Subcutaneous adipose tissue (tissue), 4 donors: ENCODE measurements around the gene GCNA. TPM values are rescaled to one million over a fixed set of nuclear protein-coding genes. Genes with fewer than 3 reads are reported as not detected.

ENCODE experiments used
- CTCF ChIP-seq: fragments of 450-650 bp; IDR thresholded peaks from one replicate; pipeline ENCODE4 v1.5.1; 2016; ENCODE audit warnings: low read depth, mild to moderate bottlenecking, control low read depth, antibody characterized with exemption, moderate library complexity
- total RNA-seq, 4 donors: library from RNA; depleted of rRNA; stranded (reverse); fragments of >200 nt; gene quantifications; one replicate each; pipeline ENCODE4 v1.1.0, GENCODE V29; 2016

The GCNA gene
- total RNA-seq, 4 donors from 2014 or later = 4.1 to 5.7 (median 5.1) TPM

- TF ChIP-seq CTCF = no peak
Observed at GRCh38 chrX:71636438-71637252, 58.4 kb downstream of the GCNA start.

DNA sequence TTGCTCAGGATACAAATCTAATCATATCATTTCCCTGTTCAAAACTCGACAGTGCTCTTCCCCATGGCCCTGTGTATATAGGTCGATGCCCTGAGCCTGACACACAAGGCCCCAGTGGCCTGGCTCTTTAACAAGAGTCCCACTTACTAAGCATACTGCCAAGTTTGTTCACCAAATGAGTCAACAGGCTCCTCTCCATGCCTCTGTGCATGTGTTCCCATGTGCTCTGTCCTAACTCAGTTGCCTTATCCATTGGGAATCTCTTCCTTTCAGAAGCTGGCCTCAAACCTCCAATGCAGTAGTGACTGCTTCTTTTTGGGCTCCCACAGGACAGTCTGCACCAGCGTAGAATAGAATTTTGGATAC is 59.0 kb downstream of the GCNA start:
- no peak for TF ChIP-seq CTCF

DNA sequence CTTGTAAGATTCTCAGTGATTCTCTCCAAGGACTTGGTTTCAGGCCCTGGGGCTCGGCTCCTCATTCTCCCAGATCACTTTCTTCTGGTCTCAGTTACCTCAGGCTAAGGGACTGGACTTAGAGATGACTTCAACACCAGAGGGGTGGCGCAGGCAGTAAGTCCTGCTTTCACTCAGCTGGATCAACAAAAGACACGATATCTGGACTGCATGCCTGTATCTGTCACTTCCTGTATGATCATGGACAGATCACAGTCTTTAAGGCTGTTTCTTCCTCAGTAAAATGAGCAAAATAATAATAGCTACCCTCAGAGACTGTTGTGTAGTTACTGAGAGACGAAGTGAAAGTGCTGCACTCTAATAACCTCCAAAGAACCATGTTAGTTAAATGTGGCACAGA is 59.6 kb downstream of the GCNA start:
- TF ChIP-seq CTCF = no peak

- TF ChIP-seq CTCF = no peak
Observed at GRCh38 chrX:71638409-71638808, 60.2 kb downstream of the GCNA start.

DNA sequence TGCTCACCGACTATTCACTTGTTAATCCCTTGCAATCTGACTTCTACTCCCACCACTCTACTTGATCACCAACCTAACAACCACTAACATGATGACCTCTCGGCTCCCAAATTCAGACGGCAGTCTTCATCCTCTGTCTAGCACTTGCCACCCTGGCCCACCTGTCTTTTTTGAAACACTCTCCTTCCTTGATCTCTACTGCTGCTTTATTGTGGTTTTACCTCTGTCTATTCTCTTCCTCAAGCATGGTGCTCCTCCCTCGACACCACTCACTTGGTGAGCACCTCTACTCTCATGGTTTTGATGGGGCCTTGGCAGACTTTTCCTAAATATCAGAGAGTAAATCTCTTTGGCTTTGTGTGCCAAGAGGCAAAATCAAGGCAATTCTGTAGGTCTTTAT is 61.8 kb downstream of the GCNA start:
- no peak for TF ChIP-seq CTCF

DNA sequence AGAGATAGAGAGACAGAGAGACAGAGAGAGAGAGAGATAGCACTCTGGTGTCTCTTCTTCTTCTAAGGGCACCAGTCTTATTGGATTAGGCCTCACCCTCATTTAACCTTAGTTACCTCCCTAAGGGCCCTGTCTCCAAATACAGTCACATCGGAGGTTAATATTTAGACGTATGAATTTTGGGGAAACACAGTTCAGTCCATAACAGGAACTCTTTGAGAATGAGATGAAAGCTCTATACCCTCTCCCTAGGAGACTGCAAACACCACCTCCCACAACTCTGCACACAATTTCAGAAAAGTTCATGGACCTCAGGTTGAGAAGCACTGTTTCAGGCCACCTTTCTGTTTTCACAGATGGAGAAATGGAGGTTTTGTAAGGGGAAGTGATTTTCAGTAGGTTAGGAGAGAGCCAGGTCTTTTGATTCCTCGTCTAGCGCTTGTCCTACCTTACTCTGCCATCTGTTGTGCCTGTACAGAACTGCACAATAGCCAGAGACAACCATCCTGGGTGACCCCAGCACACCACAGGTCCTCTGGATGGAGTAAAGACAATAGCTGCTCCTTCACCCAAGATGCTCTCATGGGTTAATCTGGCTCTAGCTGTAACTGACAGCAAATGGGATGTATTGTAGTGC is 72.2 kb downstream of the GCNA start:
- no peak for TF ChIP-seq CTCF

DNA sequence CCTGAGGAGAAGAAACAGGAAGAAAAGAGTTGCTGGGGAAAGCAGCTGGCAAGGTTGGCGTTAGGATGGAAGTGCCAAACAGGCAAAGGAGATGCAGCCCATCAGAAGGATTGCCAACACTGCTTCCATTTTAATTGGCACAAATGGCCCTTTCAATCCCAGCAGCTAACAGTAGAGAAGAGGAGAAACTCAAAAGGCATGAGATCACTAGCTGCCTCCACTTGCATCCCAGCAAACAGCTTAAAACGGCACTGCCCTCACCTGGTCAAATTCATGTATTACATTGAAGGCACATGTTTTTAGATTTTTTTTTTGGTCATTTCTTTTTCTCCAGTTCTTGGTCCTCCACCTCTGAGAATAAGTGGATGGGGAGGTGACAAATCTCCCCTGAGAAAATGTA is 74.2 kb downstream of the GCNA start:
- no peak for TF ChIP-seq CTCF
